GM12874 (cell line): ENCODE measurements around the gene TANC1.

Experiments used
- TF ChIP-seq, protein P1 (sequence below): IDR thresholded peaks from 2 replicates; pipeline ENCODE4 v1.5.1; 2011; ENCODE audit warnings: low read depth, mild to moderate bottlenecking, control low read depth, low read length, moderate library complexity; ENCODE audit not compliant: insufficient read depth

Gene TANC1

GRCh38 chr2:158962074-158962473 lies 6.4 kb upstream of the TANC1 start:
- TF ChIP-seq, protein P1, sequence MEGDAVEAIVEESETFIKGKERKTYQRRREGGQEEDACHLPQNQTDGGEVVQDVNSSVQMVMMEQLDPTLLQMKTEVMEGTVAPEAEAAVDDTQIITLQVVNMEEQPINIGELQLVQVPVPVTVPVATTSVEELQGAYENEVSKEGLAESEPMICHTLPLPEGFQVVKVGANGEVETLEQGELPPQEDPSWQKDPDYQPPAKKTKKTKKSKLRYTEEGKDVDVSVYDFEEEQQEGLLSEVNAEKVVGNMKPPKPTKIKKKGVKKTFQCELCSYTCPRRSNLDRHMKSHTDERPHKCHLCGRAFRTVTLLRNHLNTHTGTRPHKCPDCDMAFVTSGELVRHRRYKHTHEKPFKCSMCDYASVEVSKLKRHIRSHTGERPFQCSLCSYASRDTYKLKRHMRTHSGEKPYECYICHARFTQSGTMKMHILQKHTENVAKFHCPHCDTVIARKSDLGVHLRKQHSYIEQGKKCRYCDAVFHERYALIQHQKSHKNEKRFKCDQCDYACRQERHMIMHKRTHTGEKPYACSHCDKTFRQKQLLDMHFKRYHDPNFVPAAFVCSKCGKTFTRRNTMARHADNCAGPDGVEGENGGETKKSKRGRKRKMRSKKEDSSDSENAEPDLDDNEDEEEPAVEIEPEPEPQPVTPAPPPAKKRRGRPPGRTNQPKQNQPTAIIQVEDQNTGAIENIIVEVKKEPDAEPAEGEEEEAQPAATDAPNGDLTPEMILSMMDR, result no peak

- TF ChIP-seq, protein P1, result no peak
Measured at GRCh38 chr2:158963071-158963470, 5.4 kb upstream of the TANC1 start.

DNA sequence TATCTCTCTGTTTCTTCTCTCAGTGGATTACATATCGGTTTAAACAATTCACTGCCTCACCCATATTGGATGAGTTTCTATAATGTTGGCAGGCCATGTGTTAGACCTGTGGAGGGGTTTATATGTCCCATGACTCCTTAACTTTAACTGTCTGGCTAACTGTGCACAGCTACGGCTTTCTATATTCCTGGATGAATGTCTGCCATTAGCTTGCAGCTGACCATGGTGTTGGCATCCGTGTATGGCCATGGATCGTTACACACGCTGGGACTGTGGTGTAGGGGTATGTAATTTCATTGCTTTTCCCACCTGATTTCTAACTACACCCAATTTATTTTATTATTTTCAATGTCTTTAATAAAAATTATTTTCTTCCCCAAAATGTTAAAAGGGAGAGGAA lies 3.3 kb upstream of the TANC1 start:
- TF ChIP-seq, protein P1, result no peak

- TF ChIP-seq, protein P1, result no peak
Measured at GRCh38 chr2:158965641-158966040, 2.8 kb upstream of the TANC1 start.

DNA sequence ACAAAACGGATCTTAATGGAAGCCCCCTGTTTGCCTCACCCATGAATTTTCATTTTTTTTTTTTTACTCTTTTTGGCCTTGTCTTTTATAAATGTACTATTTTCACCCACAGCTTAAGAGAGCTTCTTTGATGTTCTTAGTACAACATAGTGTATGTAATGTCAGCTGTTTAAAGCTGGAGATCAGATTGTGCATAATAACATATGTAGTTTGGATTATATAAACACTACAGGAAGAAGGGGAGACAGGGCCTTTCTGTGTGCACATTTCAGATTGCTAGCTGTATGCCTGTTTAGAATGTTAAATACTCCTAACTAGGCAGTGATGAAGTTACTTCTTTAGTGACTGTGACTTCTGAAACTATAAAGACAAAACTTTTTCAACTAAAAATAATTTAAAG lies 2.1 kb upstream of the TANC1 start:
- TF ChIP-seq, protein P1, result no peak

DNA sequence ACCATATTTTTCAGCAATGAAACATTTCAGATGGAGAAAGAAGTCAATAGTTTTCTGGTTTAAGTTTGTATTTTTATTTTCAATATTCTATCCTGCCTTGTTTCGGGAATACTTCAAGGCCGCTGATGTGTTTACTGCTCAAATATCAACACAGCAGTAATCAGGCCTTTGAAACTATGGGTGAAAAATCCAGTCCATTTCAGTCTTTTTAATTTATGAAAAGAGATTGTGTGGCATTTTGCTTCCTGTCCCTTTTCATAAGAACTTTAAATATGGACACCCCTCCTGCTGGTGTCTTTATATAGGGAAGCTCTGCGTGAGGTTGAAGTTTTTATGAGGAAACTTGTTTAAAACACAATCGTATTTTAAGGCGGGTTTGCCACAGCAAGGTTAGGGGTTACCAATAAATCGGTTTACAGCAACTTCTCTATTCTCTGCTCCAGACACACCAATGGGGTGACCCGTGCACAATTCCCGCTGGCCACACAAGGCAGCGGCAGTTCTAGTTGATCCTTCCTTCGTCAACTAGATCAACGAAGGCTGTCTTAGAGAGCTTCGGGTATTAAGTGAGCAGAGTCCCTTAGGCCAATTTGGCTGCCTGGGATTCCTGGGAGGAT lies 1.2 kb upstream of the TANC1 start:
- TF ChIP-seq, protein P1, result no peak

GRCh38 chr2:158967731-158968395 lies 577 bp upstream of the TANC1 start:
- TF ChIP-seq, protein P1, result no peak
